Measurements from ENCODE around the gene PCDHGA1. TPM values are rescaled to one million over a fixed set of nuclear protein-coding genes. Genes with fewer than 3 reads are reported as not detected.

The PCDHGA1 gene
- total and polyA plus RNA-seq, 9 of the 15 experiments (the other 6 are each of a cell fraction or from before 2014, with no cell fraction given), result 0.05 to 0.26 (median 0.18) TPM; not detected in 2

- no peak for TF ChIP-seq STAT5B (CRISPR knock-in tag; IDR thresholded peaks at IDR 0.05)
- TF ChIP-seq C11orf30 (IDR thresholded peaks at IDR 0.05; ENCODE audit: low read depth), result peak; percentile 67
- TF ChIP-seq, protein P1, sequence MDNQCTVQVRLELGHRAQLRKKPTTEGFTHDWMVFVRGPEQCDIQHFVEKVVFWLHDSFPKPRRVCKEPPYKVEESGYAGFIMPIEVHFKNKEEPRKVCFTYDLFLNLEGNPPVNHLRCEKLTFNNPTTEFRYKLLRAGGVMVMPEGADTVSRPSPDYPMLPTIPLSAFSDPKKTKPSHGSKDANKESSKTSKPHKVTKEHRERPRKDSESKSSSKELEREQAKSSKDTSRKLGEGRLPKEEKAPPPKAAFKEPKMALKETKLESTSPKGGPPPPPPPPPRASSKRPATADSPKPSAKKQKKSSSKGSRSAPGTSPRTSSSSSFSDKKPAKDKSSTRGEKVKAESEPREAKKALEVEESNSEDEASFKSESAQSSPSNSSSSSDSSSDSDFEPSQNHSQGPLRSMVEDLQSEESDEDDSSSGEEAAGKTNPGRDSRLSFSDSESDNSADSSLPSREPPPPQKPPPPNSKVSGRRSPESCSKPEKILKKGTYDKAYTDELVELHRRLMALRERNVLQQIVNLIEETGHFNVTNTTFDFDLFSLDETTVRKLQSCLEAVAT (IDR thresholded peaks at IDR 0.05), result peak in 1 of 2 experiments; percentile 59; a peak in 1 of 4 replicates
- no peak for TF ChIP-seq ETV6 (IDR thresholded peaks at IDR 0.05; ENCODE audit: borderline replicate concordance in 1 of 2, low read depth in 2 of 2, low read length in 1 of 2)
- no peak for TF ChIP-seq ETV6 (CRISPR knock-in tag; IDR thresholded peaks at IDR 0.05; ENCODE audit: borderline replicate concordance)
- peak; percentile 53; the same call in 1 of the 2 replicates for TF ChIP-seq NFE2 (IDR thresholded peaks at IDR 0.05; ENCODE audit: low read depth)
- TF ChIP-seq FOXK2 (conservative IDR thresholded peaks at IDR 0.05 in 1 of 2, IDR thresholded peaks at IDR 0.05 in 1 of 2; ENCODE audit: low read depth in 2 of 2), result 0 out of 4 replicates have a peak, but pooled peaks have one; percentile 38 to 53
- TF ChIP-seq, protein P2, sequence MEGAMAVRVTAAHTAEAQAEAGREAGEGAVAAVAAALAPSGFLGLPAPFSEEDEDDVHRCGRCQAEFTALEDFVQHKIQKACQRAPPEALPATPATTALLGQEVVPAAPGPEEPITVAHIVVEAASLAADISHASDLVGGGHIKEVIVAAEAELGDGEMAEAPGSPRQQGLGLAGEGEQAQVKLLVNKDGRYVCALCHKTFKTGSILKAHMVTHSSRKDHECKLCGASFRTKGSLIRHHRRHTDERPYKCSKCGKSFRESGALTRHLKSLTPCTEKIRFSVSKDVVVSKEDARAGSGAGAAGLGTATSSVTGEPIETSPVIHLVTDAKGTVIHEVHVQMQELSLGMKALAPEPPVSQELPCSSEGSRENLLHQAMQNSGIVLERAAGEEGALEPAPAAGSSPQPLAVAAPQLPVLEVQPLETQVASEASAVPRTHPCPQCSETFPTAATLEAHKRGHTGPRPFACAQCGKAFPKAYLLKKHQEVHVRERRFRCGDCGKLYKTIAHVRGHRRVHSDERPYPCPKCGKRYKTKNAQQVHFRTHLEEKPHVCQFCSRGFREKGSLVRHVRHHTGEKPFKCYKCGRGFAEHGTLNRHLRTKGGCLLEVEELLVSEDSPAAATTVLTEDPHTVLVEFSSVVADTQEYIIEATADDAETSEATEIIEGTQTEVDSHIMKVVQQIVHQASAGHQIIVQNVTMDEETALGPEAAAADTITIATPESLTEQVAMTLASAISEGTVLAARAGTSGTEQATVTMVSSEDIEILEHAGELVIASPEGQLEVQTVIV (CRISPR knock-in tag; IDR thresholded peaks at IDR 0.05; ENCODE audit: borderline replicate concordance), result no peak
- TF ChIP-seq MCM7 (IDR thresholded peaks at IDR 0.05), result no peak
- TF ChIP-seq RBM15 (IDR thresholded peaks at IDR 0.05; ENCODE audit: insufficient read depth, low read length), result no peak
- TF ChIP-seq ATF1 (CRISPR knock-in tag; IDR thresholded peaks at IDR 0.05), result no peak
- TF ChIP-seq ATF1 (tag; IDR thresholded peaks at IDR 0.05), result peak; percentile 73
- TF ChIP-seq TSHZ1 (CRISPR knock-in tag; IDR thresholded peaks at IDR 0.05), result no peak
- TF ChIP-seq MYBL2 (IDR thresholded peaks at IDR 0.05; ENCODE audit: low read depth), result no peak
- TF ChIP-seq MYBL2 (CRISPR knock-in tag; IDR thresholded peaks at IDR 0.05; ENCODE audit: borderline replicate concordance), result no peak
- no peak for TF ChIP-seq FOXA3 (CRISPR knock-in tag; conservative IDR thresholded peaks at IDR 0.05 in 1 of 2, IDR thresholded peaks at IDR 0.05 in 1 of 2)
- TF ChIP-seq, protein P3, sequence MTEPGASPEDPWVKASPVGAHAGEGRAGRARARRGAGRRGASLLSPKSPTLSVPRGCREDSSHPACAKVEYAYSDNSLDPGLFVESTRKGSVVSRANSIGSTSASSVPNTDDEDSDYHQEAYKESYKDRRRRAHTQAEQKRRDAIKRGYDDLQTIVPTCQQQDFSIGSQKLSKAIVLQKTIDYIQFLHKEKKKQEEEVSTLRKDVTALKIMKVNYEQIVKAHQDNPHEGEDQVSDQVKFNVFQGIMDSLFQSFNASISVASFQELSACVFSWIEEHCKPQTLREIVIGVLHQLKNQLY (CRISPR knock-in tag; conservative IDR thresholded peaks at IDR 0.05), result no peak
- TF ChIP-seq ARNT (IDR thresholded peaks at IDR 0.05), result no peak
- TF ChIP-seq NFIC (IDR thresholded peaks at IDR 0.05), result peak; percentile 1; the same call in 1 of the 2 replicates
- TF ChIP-seq TGIF2 (CRISPR knock-in tag; IDR thresholded peaks at IDR 0.05), result no peak
Measured at GRCh38 chr5:141326088-141326854, 4.0 kb upstream of the PCDHGA1 start (continued).

Data from K562 (cell line).